ENCODE data around the gene CIROP. TPM values are rescaled to one million over a fixed set of nuclear protein-coding genes. Genes with fewer than 3 reads are reported as not detected.

CIROP gene
- total and polyA plus RNA-seq, 2 experiments from 2014 or later: 0.15 TPM; not detected in 1

DNA sequence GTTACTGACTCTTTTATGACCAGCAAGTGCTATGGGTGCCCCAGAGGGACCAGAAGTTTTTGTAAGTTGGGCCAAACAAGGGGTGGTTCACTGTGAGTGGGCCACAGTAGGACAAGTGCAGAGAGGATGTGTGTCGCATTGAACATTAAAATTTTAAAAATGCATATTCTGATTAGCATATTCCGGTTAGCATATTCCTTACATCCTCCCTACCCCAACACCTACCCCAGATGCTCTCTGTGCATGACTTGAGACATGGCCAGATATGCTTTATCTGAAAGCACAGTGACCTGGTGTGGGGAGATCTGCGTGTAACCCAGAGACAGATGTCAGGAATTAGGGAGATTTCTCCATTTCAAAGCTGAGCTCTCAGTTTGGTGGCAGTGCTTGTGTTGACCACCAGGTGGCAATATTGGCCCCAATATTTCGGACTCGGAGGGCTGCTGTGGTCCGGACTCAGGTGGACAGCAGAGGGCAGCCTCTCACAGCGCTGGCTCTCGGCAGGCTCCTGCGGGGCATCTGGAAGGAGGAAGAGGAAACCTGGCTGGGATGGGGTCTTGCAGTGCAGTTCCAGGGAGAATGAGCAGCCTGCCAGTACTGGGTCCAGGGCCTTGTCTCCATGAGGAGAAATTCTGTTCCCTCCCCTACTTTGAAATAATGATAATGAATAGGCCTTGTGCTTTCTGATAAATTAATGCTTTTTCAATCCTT, 15.9 kb upstream of the CIROP start:
- DNase-seq (ENCODE audit: low read depth in 1 of 2, low spot score in 1 of 2): peak; percentile 93
- Histone ChIP-seq H3K27me3 (no peaks in the 10 kb centered on the region), H3K9me3 (ENCODE audit: low read depth) (no peaks in the 10 kb centered on the region), H3K4me3 (no peak overlapping the region), H3K27ac (no peak overlapping the region), H3K4me1 (ENCODE audit: low read depth) (peaks cover 4% of the 10 kb centered on the region), H3K36me3 (no peaks in the 10 kb centered on the region)
- TF ChIP-seq, protein P1, sequence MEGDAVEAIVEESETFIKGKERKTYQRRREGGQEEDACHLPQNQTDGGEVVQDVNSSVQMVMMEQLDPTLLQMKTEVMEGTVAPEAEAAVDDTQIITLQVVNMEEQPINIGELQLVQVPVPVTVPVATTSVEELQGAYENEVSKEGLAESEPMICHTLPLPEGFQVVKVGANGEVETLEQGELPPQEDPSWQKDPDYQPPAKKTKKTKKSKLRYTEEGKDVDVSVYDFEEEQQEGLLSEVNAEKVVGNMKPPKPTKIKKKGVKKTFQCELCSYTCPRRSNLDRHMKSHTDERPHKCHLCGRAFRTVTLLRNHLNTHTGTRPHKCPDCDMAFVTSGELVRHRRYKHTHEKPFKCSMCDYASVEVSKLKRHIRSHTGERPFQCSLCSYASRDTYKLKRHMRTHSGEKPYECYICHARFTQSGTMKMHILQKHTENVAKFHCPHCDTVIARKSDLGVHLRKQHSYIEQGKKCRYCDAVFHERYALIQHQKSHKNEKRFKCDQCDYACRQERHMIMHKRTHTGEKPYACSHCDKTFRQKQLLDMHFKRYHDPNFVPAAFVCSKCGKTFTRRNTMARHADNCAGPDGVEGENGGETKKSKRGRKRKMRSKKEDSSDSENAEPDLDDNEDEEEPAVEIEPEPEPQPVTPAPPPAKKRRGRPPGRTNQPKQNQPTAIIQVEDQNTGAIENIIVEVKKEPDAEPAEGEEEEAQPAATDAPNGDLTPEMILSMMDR (IDR thresholded peaks at IDR 0.05; ENCODE audit: low read depth, low read length): peak; percentile 100

DNA sequence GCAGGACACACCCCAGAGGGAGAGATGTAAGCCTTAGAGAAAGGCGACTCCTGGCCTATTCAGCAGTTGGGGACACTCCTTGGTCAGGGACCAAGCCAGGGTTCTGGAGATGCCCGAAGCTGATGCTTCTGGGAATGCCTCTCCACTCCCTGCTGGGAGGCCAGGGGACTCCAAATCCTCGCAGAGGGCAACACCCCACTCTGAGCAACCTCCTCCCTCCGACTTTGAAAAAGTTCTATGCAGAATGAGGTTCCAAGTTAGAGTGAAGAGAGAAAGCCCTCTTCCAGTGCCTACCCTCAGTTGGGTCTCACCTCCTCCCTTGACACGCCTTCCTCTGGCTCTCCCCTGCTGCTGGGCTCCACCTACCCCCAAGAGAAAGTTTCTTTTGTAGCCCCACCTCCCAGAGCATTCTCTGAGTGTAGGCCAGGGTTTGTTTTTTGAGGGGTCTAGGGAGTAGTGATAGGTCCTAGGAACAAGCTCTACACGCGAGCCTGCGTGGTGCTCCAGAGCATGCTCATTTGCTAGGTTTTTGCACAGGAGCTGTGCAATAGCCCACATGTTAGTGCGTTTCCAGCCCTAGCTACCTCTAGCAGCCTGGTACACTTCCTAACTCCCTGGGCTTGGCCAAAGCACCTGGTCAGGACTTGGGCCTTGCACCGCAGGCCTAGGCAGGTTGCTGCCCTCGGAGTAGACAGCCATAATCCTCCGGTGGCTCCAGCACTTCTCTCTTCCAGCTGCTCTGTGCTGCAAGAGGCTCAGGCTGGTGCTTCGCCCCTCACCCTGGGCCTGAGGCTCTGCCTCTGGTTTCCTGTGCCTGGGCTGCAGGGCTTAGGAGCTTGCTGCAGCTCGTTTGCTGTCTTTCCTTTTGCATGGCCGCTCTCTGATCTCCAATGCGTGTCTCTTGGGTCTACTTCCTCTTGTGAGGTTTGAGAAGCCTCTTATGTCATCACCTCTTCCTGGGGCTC, 14.9 kb upstream of the CIROP start:
- Histone ChIP-seq H3K4me1 (ENCODE audit: low read depth) (peaks cover 9% of the 10 kb centered on the region), H3K36me3 (no peaks in the 10 kb centered on the region), H3K9me3 (ENCODE audit: low read depth) (no peaks in the 10 kb centered on the region), H3K4me3 (no peak overlapping the region), H3K27me3 (no peaks in the 10 kb centered on the region), H3K27ac (no peak overlapping the region)
- no peak for DNase-seq (ENCODE audit: low read depth in 1 of 2, low spot score in 1 of 2)
- TF ChIP-seq, protein P1 (IDR thresholded peaks at IDR 0.05; ENCODE audit: low read depth, low read length): no peak

DNA sequence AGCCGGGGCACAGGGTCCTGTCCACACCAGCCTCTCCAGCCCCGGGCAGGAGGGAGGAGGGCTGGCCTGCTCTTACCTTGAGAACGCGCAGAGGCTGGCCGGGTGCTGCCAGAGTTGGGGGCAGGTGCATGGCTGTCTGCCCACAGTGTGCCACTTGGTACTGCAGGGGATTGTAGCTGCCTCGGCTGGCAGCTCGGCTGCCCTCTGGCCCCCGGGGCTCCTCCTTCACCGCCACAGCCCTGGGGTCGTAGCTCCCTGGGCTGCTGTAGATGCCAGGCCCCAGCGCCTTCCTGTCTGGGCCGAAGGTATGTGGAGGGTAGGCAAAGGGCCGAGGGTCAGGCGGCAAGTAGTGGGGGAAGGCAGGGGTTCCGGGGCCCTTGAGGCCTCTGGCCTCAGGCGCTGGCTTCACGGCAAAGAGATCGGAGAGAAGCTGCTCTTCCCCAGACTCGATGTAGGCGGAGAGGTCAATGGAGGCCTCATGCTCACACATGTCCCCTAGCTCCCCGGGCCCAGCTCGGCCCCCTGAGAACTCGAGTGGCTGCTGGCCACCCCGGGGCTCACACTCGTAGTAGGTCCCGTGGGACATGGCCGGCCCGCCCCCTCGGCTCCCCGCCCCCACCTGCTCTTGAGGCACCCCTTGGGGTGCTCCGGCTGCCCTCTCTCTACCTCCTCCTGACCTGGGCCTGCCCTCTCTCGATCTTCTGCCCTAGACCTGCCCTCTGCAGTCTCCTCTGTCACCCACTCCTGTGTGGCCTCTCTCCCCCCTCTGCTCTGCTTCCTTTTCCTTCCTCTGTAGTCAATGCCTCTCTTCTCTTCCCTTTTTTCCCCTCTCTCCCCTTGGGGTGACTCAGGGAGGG, 13.9 kb upstream of the CIROP start, which contains the start of gene CEBPE:
TSS of gene CEBPE (minus strand) at position 750 of the 857 bp plus-strand sequence. CDS start at position 586, 164 bp downstream.
- no peak for DNase-seq (ENCODE audit: low read depth in 1 of 2, low spot score in 1 of 2)
- Histone ChIP-seq H3K4me1 (ENCODE audit: low read depth) (peaks cover 18% of the 10 kb centered on the region), H3K9me3 (ENCODE audit: low read depth) (no peaks in the 10 kb centered on the region), H3K36me3 (no peaks in the 10 kb centered on the region), H3K4me3 (no peak within 1 kb of the TSS), H3K27me3 (no peaks in the 10 kb centered on the region), H3K27ac (no peak within 1 kb of the TSS)
- TF ChIP-seq, protein P1 (IDR thresholded peaks at IDR 0.05; ENCODE audit: low read depth, low read length): no peak

DNA sequence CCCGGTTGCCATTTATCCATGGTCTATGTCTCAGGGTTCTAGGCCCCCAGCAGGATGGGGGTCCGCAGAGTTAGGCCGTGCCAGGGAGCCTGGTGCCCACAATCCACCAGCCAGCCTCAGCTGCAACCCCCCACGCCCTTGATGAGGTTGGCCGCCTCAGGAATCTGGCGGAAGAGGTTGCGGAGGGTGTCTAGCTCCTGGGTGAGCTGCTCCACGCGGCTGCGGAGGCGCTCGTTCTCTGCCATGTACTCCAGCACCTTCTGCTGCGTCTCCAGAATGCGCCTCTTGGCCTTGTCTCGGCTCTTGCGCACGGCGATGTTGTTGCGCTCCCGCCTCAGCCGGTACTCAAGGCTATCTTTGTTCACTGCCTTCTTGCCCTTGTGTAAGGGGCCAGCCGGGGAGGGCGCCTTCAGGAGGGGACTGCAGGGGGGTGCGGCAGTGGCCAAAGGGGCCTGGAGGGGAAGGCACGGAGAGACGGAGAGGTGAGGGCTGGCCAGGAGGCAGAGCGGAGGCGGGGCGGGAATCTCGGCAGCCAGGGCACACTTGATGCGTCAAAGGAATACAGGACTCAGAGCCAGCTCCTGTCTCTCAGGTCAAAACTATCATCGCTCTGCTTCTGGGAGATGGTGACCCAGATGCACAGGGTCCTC, 12.7 kb upstream of the CIROP start:
- Histone ChIP-seq H3K27ac (no peak overlapping the region), H3K4me3 (no peak overlapping the region), H3K9me3 (ENCODE audit: low read depth) (no peaks in the 10 kb centered on the region), H3K4me1 (ENCODE audit: low read depth) (peaks cover 31% of the 10 kb centered on the region), H3K36me3 (no peaks in the 10 kb centered on the region), H3K27me3 (no peaks in the 10 kb centered on the region)
- TF ChIP-seq, protein P1 (IDR thresholded peaks at IDR 0.05; ENCODE audit: low read depth, low read length): no peak
- DNase-seq (ENCODE audit: low read depth in 1 of 2, low spot score in 1 of 2): no peak
